Activated CD4-positive, alpha-beta T cell treated with anti-CD3 and anti-CD28 coated beads for 1 hour (primary cell): ENCODE results near the gene ANKS1A.

Experiments used
- DNase-seq: peaks from one replicate; pipeline ENCODE4 v3.0.0-alpha.2; 2020

ANKS1A gene

DNA sequence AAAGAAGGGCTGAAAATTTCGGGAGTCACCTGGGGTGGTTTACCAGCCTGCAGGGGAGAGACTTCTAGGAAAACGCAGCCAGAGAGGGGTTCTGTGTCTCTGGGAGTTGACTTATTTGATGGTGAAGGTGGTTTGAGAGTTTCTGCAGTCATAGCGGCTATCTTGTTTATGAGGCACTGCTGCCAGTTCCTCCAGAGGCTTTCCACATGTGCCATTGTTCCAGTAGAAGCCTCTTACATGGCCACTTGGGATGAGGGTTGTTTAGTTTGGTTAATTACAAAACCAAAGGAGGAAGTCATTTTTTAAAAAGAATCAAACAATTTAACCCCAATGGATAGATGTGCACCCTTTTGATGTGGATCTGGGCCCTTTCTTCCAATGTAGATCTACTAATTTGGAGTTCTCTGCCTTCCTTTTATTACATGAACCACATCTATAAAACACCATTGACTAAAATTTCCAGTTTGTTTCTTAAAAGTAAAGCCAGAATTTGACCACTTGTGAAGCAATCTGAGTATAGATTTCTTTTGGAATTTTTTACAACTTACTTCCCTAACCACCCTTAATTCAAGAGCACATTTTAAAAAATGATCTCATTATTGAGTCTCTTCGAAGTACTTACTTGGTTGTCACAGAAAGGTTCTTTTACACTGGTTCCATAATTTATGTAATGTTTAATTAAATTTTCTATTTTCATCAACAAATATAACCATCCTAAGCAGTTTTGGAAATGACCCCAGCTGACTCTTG is 154.5 kb downstream of the ANKS1A start:
- DNase-seq: no peak

GRCh38 chr6:35044145-35044745 is 155.2 kb downstream of the ANKS1A start:
- no peak for DNase-seq

- DNase-seq: no peak
Observed at GRCh38 chr6:35044761-35045421, 155.8 kb downstream of the ANKS1A start.

GRCh38 chr6:35046103-35046502 is 157.0 kb downstream of the ANKS1A start:
- no peak for DNase-seq

DNA sequence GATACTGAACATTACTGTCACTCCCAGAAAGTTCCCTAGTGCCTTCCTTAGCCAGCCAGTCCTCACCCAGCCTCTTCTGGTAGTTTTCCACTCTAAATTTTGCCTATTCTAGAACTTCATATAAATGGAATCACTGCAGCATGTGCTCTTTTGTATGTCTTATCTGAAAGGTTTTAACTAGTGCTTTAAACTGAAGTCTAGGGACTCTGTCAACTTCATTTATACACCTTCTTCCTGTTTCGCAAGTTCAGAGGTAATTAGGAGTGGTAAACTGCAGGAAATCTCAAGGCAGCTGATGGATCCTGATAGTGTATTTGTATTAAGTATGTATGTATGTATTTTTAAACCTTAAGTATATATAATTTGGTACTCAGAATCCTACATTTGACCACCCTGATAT is 157.8 kb downstream of the ANKS1A start:
- no peak for DNase-seq

- no peak for DNase-seq
Observed at GRCh38 chr6:35047265-35048011, 158.4 kb downstream of the ANKS1A start.

- no peak for DNase-seq
Observed at GRCh38 chr6:35048031-35048613, 159.1 kb downstream of the ANKS1A start.

GRCh38 chr6:35048631-35049083 is 159.6 kb downstream of the ANKS1A start:
- DNase-seq: peak; percentile 12

- DNase-seq: no peak
Observed at GRCh38 chr6:35049156-35049735, 160.2 kb downstream of the ANKS1A start.

GRCh38 chr6:35049900-35050756 is 161.1 kb downstream of the ANKS1A start:
- no peak for DNase-seq

DNA sequence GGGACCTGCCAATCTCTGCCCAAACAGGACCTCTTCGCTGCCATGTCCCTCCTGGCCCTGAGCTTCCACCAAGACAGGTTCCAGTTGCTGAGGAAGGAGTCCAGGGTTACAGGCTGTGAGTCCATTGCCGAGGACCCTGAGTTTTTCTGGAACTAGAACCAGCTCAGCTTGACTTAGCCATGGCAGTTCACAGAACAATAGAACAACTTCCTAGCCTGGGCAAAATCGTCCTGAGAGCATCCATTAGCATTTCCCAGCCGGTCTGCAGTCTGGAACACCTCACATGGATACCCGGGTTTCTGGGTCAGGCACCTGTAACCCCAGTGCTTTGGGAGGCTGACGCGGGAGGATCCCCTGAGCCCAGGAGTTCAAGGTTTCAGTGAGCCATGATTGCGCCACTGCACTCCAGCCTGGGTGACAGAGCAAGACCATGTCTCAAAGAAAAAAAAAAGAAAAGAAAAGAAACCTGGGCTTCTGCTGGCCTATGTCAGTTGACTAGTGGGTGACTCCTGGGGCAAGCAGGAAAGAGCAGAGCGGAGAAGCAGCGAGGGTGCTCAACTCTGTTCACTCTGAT is 161.8 kb downstream of the ANKS1A start:
- no peak for DNase-seq

DNA sequence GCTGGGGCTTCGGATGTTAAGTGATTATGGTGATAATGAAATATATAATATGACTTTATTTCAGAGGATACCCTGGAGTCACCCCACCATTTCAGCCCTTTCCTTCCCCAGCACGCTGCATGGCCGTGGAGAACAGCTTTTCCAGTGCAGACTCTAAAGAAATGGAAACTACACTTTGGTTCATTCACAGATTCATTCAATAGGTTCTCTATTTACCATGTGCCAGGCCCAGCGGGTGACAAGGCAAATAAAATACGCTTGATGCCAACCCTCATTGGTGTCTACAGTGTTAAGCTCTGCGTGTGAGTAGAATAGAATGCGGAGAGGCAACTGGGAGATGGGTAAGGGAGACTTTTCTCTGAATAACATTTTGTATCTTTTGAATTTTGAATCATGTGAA is 162.3 kb downstream of the ANKS1A start:
- no peak for DNase-seq

- DNase-seq: no peak
Observed at GRCh38 chr6:35051997-35052583, 163.0 kb downstream of the ANKS1A start.

- no peak for DNase-seq
Observed at GRCh38 chr6:35052694-35053565, 163.9 kb downstream of the ANKS1A start.

GRCh38 chr6:35053701-35054100 is 164.6 kb downstream of the ANKS1A start:
- DNase-seq: no peak

GRCh38 chr6:35054106-35054742 is 165.2 kb downstream of the ANKS1A start:
- DNase-seq: no peak

- DNase-seq: no peak
Observed at GRCh38 chr6:35054743-35055130, 165.7 kb downstream of the ANKS1A start.

DNA sequence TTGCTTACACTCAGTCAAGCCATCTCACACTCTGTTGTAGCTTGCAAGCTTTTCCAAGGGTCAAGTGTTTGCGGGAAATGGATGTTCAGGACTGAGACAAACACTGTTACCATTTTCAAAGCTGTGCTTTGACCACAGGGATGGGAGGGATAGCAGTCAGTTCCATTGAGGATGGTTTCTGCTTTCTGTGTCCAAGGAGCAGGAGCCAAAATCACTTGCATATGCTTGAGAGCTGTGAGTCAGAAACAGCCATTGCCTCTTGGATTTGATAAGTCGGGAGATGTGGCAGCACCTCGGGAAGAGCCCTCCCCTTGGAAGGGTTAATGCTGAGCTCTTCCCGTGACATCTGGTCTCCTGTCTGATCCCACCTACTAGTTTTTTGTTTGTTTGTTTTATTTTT is 166.8 kb downstream of the ANKS1A start:
- DNase-seq: no peak

DNA sequence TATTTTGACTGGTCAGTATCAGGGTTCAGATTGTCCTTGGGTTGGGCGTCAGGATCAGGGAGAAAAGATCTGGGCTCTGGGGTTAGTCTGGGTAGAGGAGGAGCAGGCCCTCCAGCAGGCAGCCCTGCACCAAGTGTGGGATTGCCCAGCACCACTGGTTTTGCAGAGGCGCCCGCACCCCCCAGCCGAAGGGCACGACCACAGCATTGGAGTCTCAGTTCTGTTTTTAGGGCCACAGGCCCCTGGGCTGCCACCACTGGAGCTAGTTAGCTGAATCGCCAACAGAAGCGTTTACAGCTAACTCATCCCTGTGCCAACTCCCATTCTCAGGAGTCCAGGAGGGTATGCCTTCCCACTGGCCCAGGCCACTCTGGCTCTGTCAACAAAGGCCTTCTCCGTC is 167.9 kb downstream of the ANKS1A start:
- DNase-seq: no peak
